HG03442 (cell line): ENCODE measurements around the gene DLG2.

ENCODE experiments used
- ATAC-seq: cut with Tn5 transposase; IDR thresholded peaks from one replicate; pipeline ENCODE4 v1.9.1; 2021; ENCODE audit warnings: mild to moderate bottlenecking, moderate library complexity; ENCODE audit not compliant: unreplicated experiment

Gene DLG2

GRCh38 chr11:84612645-84613044, 1014.5 kb downstream of the DLG2 start:
- no peak for ATAC-seq

- no peak for ATAC-seq
Measured at GRCh38 chr11:84608837-84609196, 1018.3 kb downstream of the DLG2 start.

GRCh38 chr11:84607975-84608836, 1018.9 kb downstream of the DLG2 start:
- ATAC-seq, result no peak

GRCh38 chr11:84594602-84595001, 1032.5 kb downstream of the DLG2 start:
- no peak for ATAC-seq

- no peak for ATAC-seq
Measured at GRCh38 chr11:84590106-84590505, 1037.0 kb downstream of the DLG2 start.

- no peak for ATAC-seq
Measured at GRCh38 chr11:84588131-84588829, 1038.9 kb downstream of the DLG2 start.

- no peak for ATAC-seq
Measured at GRCh38 chr11:84583106-84583505, 1044.0 kb downstream of the DLG2 start.

GRCh38 chr11:84581083-84581482, 1046.1 kb downstream of the DLG2 start:
- ATAC-seq, result no peak

- no peak for ATAC-seq
Measured at GRCh38 chr11:84580428-84580827, 1046.7 kb downstream of the DLG2 start.

GRCh38 chr11:84573868-84574267, 1053.3 kb downstream of the DLG2 start:
- no peak for ATAC-seq

GRCh38 chr11:84566671-84567070, 1060.5 kb downstream of the DLG2 start:
- ATAC-seq, result no peak

GRCh38 chr11:84564867-84565184, 1062.3 kb downstream of the DLG2 start:
- no peak for ATAC-seq

GRCh38 chr11:84564180-84564866, 1062.8 kb downstream of the DLG2 start:
- ATAC-seq, result peak; percentile 79

- ATAC-seq, result no peak
Measured at GRCh38 chr11:84563356-84563755, 1063.8 kb downstream of the DLG2 start.

GRCh38 chr11:84560206-84560605, 1066.9 kb downstream of the DLG2 start:
- ATAC-seq, result no peak

GRCh38 chr11:84558085-84558905, 1068.8 kb downstream of the DLG2 start:
- peak; percentile 94 for ATAC-seq

GRCh38 chr11:84552791-84553190, 1074.4 kb downstream of the DLG2 start:
- no peak for ATAC-seq

- ATAC-seq, result peak; percentile 95
Measured at GRCh38 chr11:84549217-84549616, 1077.9 kb downstream of the DLG2 start.

- ATAC-seq, result no peak
Measured at GRCh38 chr11:84544566-84544965, 1082.6 kb downstream of the DLG2 start.

GRCh38 chr11:84543367-84544159, 1083.6 kb downstream of the DLG2 start:
- ATAC-seq, result no peak
